H1 (cell line): Measurements from ENCODE around the gene TNS3. TPM values are rescaled to one million over a fixed set of nuclear protein-coding genes. Genes with fewer than 3 reads are reported as not detected.

Source experiments
- CTCF ChIA-PET: fragments of 300-600 bp; sonication (Branson Sonifier 250); formaldehyde crosslinking; loops from one replicate; lab custom pipeline; 2021; ENCODE audit not compliant: partially characterized antibody; lab: Charles Lee
- POLR2A ChIA-PET: fragments of 300-600 bp; sonication (Branson Sonifier 250); formaldehyde crosslinking; loops from one replicate; lab custom pipeline; 2021; ENCODE audit warnings: inconsistent platforms; ENCODE audit not compliant: partially characterized antibody; lab: Charles Lee
- DNase-seq, 2 experiments: peaks; one replicate each; pipeline versions ENCODE4 v3.0.0 to v3.0.0-alpha.2; 2010 to 2022; ENCODE audit warnings: low spot score in 2 of 2, low read depth in 1 of 2, mixed read lengths in 1 of 2
- FAIRE-seq: peaks from 2 replicates; lab custom pipeline; 2011; peaks lifted over from hg19 to GRCh38; lab: Jason Lieb, UNC
- H2AFZ ChIP-seq: 2 replicates; pipeline ENCODE4 v1.8.1; 2012; ENCODE audit warnings: low read length, inconsistent platforms
- H2AK5ac ChIP-seq: 2 replicates; pipeline ENCODE4 v1.6.1; 2013; ENCODE audit warnings: low read depth, low read length
- H2BK120ac ChIP-seq: replicated peaks from 2 replicates; pipeline ENCODE3; 2013; ENCODE audit warnings: low read depth, low read length, inconsistent platforms
- H2BK12ac ChIP-seq: 2 replicates; pipeline ENCODE4 v1.6.1; 2013; ENCODE audit warnings: low read depth, low read length
- H2BK15ac ChIP-seq: 2 replicates; pipeline ENCODE4 v1.6.1; 2013; ENCODE audit warnings: low read length
- H2BK20ac ChIP-seq: 2 replicates; pipeline ENCODE4 v1.6.1; 2013; ENCODE audit warnings: low read length
- H2BK5ac ChIP-seq: 2 replicates; pipeline ENCODE4 v1.6.1; 2013; ENCODE audit warnings: low read depth, low read length
- H3K14ac ChIP-seq: 2 replicates; pipeline ENCODE4 v1.6.1; 2013; ENCODE audit warnings: inconsistent platforms; ENCODE audit not compliant: insufficient read length
- H3K18ac ChIP-seq: 2 replicates; pipeline ENCODE4 v1.6.1; 2013; ENCODE audit warnings: low read length; ENCODE audit errors: extremely low read depth
- H3K23ac ChIP-seq: 2 replicates; pipeline ENCODE4 v1.6.1; 2013; ENCODE audit warnings: inconsistent platforms; ENCODE audit not compliant: insufficient read length
- H3K23me2 ChIP-seq: 2 replicates; pipeline ENCODE4 v1.6.1; 2013; ENCODE audit warnings: low read depth, low read length
- H3K27ac ChIP-seq: 2 replicates; pipeline ENCODE4 v1.6.1; 2011; ENCODE audit warnings: low read depth, low read length, inconsistent platforms
- H3K27me3 ChIP-seq, 4 experiments: replicated peaks in 1 of 4; 1 replicate in 1 of 4; 2 replicates in 3 of 4; pipeline versions ENCODE4 v1.6.1 to v1.8.1; 2011 to 2013; ENCODE audit warnings: low read length in 3 of 4, mild to moderate bottlenecking in 3 of 4, inconsistent platforms in 2 of 4, mixed read lengths in 2 of 4, moderate library complexity in 1 of 4; ENCODE audit not compliant: control insufficient read depth in 3 of 4, insufficient read depth in 3 of 4; ENCODE audit errors: extremely low read depth in 1 of 4
- H3K36me3 ChIP-seq, 4 experiments: 2 replicates each; pipeline versions ENCODE4 v1.6.1 to v1.8.1; 2011 to 2013; ENCODE audit warnings: mild to moderate bottlenecking in 4 of 4, low read length in 3 of 4, moderate library complexity in 2 of 4, control low read depth in 1 of 4, inconsistent platforms in 1 of 4; ENCODE audit not compliant: insufficient read depth in 4 of 4, control insufficient read depth in 2 of 4
- H3K4ac ChIP-seq: replicated peaks from 2 replicates; pipeline ENCODE3; 2013; ENCODE audit warnings: low read length, low read depth, mixed read lengths, inconsistent platforms; ENCODE audit not compliant: insufficient read length
- H3K4me1 ChIP-seq, 4 experiments: replicated peaks in 1 of 4; 1 replicate in 1 of 4; 2 replicates in 3 of 4; pipeline versions ENCODE4 v1.6.1 to v1.8.1; 2011 to 2013; ENCODE audit warnings: low read length in 3 of 4, inconsistent platforms in 2 of 4, mixed read lengths in 1 of 4; ENCODE audit not compliant: insufficient read depth in 4 of 4, control insufficient read depth in 3 of 4
- H3K4me2 ChIP-seq, 2 experiments: 2 replicates each; pipeline versions ENCODE4 v1.6.1 to v1.8.1; 2011 to 2013; ENCODE audit warnings: low read depth in 2 of 2, low read length in 2 of 2, control low read depth in 1 of 2, inconsistent platforms in 1 of 2, mild to moderate bottlenecking in 1 of 2; ENCODE audit not compliant: insufficient read depth in 1 of 2
- H3K4me3 ChIP-seq, 4 experiments: fragments of 200-600, 300-600 bp in 1 of 4; sonication (generic), shearing (Covaris generic), sonication (Bioruptor Twin) in 1 of 4; 2 replicates each; pipeline versions ENCODE4 v1.5.1 to v1.8.1; 2011 to 2016; ENCODE audit warnings: low read length in 4 of 4, low read depth in 3 of 4, control low read depth in 2 of 4, inconsistent platforms in 2 of 4, mild to moderate bottlenecking in 2 of 4, mixed read lengths in 1 of 4, moderate library complexity in 1 of 4; ENCODE audit not compliant: insufficient read depth in 2 of 4; ENCODE audit errors: extremely low read depth in 1 of 4
- H3K56ac ChIP-seq: replicated peaks from 2 replicates; pipeline ENCODE3; 2013; ENCODE audit warnings: low read depth, mild to moderate bottlenecking, mixed read lengths, low read length, inconsistent platforms; ENCODE audit not compliant: insufficient read length
- H3K79me1 ChIP-seq: 2 replicates; pipeline ENCODE4 v1.6.1; 2013; ENCODE audit warnings: low read depth, low read length, control low read depth
- H3K79me2 ChIP-seq, 2 experiments: 2 replicates each; pipeline versions ENCODE4 v1.6.1 to v1.8.1; 2012 to 2013; ENCODE audit warnings: low read length in 2 of 2, mild to moderate bottlenecking in 2 of 2, inconsistent platforms in 1 of 2; ENCODE audit not compliant: insufficient read depth in 2 of 2, control insufficient read depth in 1 of 2
- H3K9ac ChIP-seq, 4 experiments: replicated peaks in 1 of 4; 1 replicate in 1 of 4; 2 replicates in 3 of 4; pipeline versions ENCODE4 v1.6.1 to v1.8.1; 2011 to 2013; ENCODE audit warnings: low read depth in 3 of 4, low read length in 3 of 4, control low read depth in 2 of 4, mild to moderate bottlenecking in 2 of 4, moderate library complexity in 2 of 4, inconsistent platforms in 1 of 4; ENCODE audit errors: extremely low read depth in 1 of 4
- H3K9me3 ChIP-seq, 2 experiments: 2 replicates each; pipeline versions ENCODE4 v1.6.1 to v1.8.1; 2012 to 2013; ENCODE audit warnings: mild to moderate bottlenecking in 2 of 2, moderate library complexity in 2 of 2, control low read depth in 1 of 2, inconsistent platforms in 1 of 2, low read depth in 1 of 2, low read length in 1 of 2, mixed read lengths in 1 of 2; ENCODE audit not compliant: insufficient read depth in 2 of 2
- H4K20me1 ChIP-seq, 2 experiments: replicated peaks in 1 of 2; 2 replicates each; pipeline versions ENCODE3 to v1.8.1; 2011 to 2013; ENCODE audit warnings: inconsistent platforms in 2 of 2, low read length in 2 of 2, mild to moderate bottlenecking in 1 of 2; ENCODE audit not compliant: insufficient read depth in 2 of 2, control insufficient read depth in 1 of 2
- H4K5ac ChIP-seq: 2 replicates; pipeline ENCODE4 v1.6.1; 2013; ENCODE audit warnings: low read length, low read depth, mixed read lengths, inconsistent platforms; ENCODE audit not compliant: insufficient read length
- H4K8ac ChIP-seq: 2 replicates; pipeline ENCODE4 v1.8.0; 2013; ENCODE audit warnings: mild to moderate bottlenecking, moderate library complexity, low read length, inconsistent platforms; ENCODE audit not compliant: insufficient read depth; ENCODE audit errors: extremely low read depth
- H4K91ac ChIP-seq: replicated peaks from 2 replicates; pipeline ENCODE3; 2013; ENCODE audit warnings: low read length, mixed read lengths, inconsistent platforms; ENCODE audit not compliant: insufficient read length
- ATF3 ChIP-seq: IDR thresholded peaks from 2 replicates; pipeline ENCODE4 v1.6.1; 2011; ENCODE audit warnings: low read depth, mild to moderate bottlenecking, low read length; ENCODE audit not compliant: insufficient read depth
- BACH1 ChIP-seq: IDR thresholded peaks from 2 replicates; pipeline ENCODE4 v1.6.1; 2012; ENCODE audit warnings: low read length, improper control_type of control experiment
- CHD1 ChIP-seq: IDR thresholded peaks from 2 replicates; pipeline ENCODE4 v1.6.1; 2012; ENCODE audit warnings: low read depth, low read length, improper control_type of control experiment
- CTCF ChIP-seq, 3 experiments: IDR thresholded peaks; 1 replicate in 2 of 3; 2 replicates in 1 of 3; pipeline versions ENCODE4 v1.5.1 to v1.6.1; 2011; ENCODE audit warnings: low read length in 3 of 3, mild to moderate bottlenecking in 3 of 3, inconsistent platforms in 2 of 3, low read depth in 1 of 3, moderate library complexity in 1 of 3; ENCODE audit not compliant: insufficient read depth in 1 of 3; ENCODE audit errors: control extremely low read depth in 1 of 3
- E2F6 ChIP-seq: IDR thresholded peaks from 2 replicates; pipeline ENCODE4 v1.6.1; 2012; ENCODE audit warnings: inconsistent platforms
- EGR1 ChIP-seq: IDR thresholded peaks from 2 replicates; pipeline ENCODE4 v1.6.1; 2011; ENCODE audit warnings: low read depth, low read length, borderline replicate concordance
- EP300 ChIP-seq, 2 experiments: IDR thresholded peaks; 1 replicate in 1 of 2; 2 replicates in 1 of 2; pipeline ENCODE4 v1.6.1; 2011 to 2012; ENCODE audit warnings: low read depth in 2 of 2, low read length in 2 of 2, mild to moderate bottlenecking in 2 of 2, borderline replicate concordance in 1 of 2, inconsistent platforms in 1 of 2, moderate library complexity in 1 of 2
- JUND ChIP-seq: IDR thresholded peaks from 2 replicates; pipeline ENCODE4 v1.6.1; 2011; ENCODE audit warnings: mild to moderate bottlenecking, improper control_type of control experiment, low read length
- RAD21 ChIP-seq, 2 experiments: IDR thresholded peaks in 1 of 2; conservative IDR thresholded peaks in 1 of 2; 2 replicates each; pipeline ENCODE4 v1.6.1; 2011; ENCODE audit warnings: low read depth in 2 of 2, low read length in 2 of 2, improper control_type of control experiment in 1 of 2, inconsistent platforms in 1 of 2, mild to moderate bottlenecking in 1 of 2, moderate library complexity in 1 of 2
- SIRT6 ChIP-seq: IDR thresholded peaks from one replicate; pipeline ENCODE4 v1.7.1; 2012; ENCODE audit warnings: low read length, inconsistent platforms
- TEAD4 ChIP-seq: IDR thresholded peaks from 2 replicates; pipeline ENCODE4 v1.6.1; 2012; ENCODE audit warnings: low read depth, low read length, inconsistent platforms, mixed read lengths
- polyA plus RNA-seq, 7 experiments: library from polyadenylated mRNA; depleted of rRNA in 3 of 7; stranded (reverse) in 5 of 7; unstranded in 2 of 7; fragments of >200 nt in 5 of 7; fragments of 200-250 nt in 2 of 7; gene quantifications; 1 replicate in 5 of 7; 2 replicates in 1 of 7; 4 replicates in 1 of 7; pipeline versions ENCODE4 v1.2.1 to v1.2.3, GENCODE V29; 2011 to 2013; ENCODE audit warnings: missing spikeins in 2 of 7, mixed read lengths in 2 of 7
- total RNA-seq: library from RNA; stranded (reverse); fragmentation: NEBNext Ultra II Directional; extraction: Animal tissue kit (Norgen Biotek cat#: 25700); gene quantifications from 2 replicates; pipeline ENCODE4 v1.2.1, GENCODE V29; 2021

Gene TNS3
- total and polyA plus RNA-seq, 2 of the 8 experiments (the other 6 are each of a cell fraction or from before 2014, with no cell fraction given) = 11.9 to 24.2 TPM

- H4K8ac ChIP-seq = no peak overlapping the region
- H2AFZ ChIP-seq = no peak overlapping the region
- H3K14ac ChIP-seq = no peak overlapping the region
- ChIA-PET CTCF (interaction anchor here (1.6 kb wide), 1 partner anchor 14 kb away, joined by 5 read pairs; no protein-coding TSS in a partner anchor), POLR2A (no interaction called here)
- no peak overlapping the region for H2BK5ac ChIP-seq
- no peaks in the 10 kb centered on the region for H3K9me3 ChIP-seq
- H3K4ac ChIP-seq = no peak overlapping the region
- H2BK15ac ChIP-seq = no peak overlapping the region
- H3K27me3 ChIP-seq = no peaks in the 10 kb centered on the region
- no peak overlapping the region for H3K9ac ChIP-seq
- H3K27ac ChIP-seq = no peak overlapping the region
- peaks cover 0 to 3% of the 10 kb centered on the region in 2 experiments for H4K20me1 ChIP-seq
- H3K79me1 ChIP-seq = peaks cover 10% of the 10 kb centered on the region; the same call in 1 of the 2 replicates
- no peak overlapping the region for H3K23ac ChIP-seq
- H3K23me2 ChIP-seq = no peaks in the 10 kb centered on the region; the same call in 1 of the 2 replicates
- FAIRE-seq (no peak), DNase-seq (no peak)
- no peak overlapping the region for H3K4me2 ChIP-seq
- H3K4me3 ChIP-seq = no peak overlapping the region
- H3K79me2 ChIP-seq = no peaks in the 10 kb centered on the region; a peak in 1 of 4 replicates
- H3K18ac ChIP-seq = no peak overlapping the region
- no peak overlapping the region for H2BK20ac ChIP-seq
- H3K36me3 ChIP-seq = no peaks in the 10 kb centered on the region
- no peak overlapping the region for H4K5ac ChIP-seq
- H3K4me1 ChIP-seq = no peaks in the 10 kb centered on the region; a peak in 3 of 7 replicates
- no peak overlapping the region for H2BK12ac ChIP-seq
- no peak overlapping the region for H2AK5ac ChIP-seq
- no peak overlapping the region for H4K91ac ChIP-seq
- no peak overlapping the region for H2BK120ac ChIP-seq
- H3K56ac ChIP-seq = no peak overlapping the region
- TF ChIP-seq EGR1 (no peak), E2F6 (no peak), EP300 (IDR thresholded peaks at IDR 0.05; ENCODE audit: borderline replicate concordance in 1 of 2, low read depth in 2 of 2, low read length in 2 of 2) (no peak), TEAD4 (no peak), RAD21 (IDR thresholded peaks at IDR 0.05 in 1 of 2, conservative IDR thresholded peaks at IDR 0.05 in 1 of 2; ENCODE audit: low read depth in 2 of 2, low read length in 2 of 2) (no peak), SIRT6 (no peak), CTCF (IDR thresholded peaks at IDR 0.05; ENCODE audit: control extremely low read depth in 1 of 3, insufficient read depth in 1 of 3, low read depth in 1 of 3, low read length in 3 of 3) (no peak), BACH1 (no peak), ATF3 (no peak), JUND (no peak), CHD1 (no peak)
These were observed 78.6 kb downstream of the TNS3 start for GRCh38 chr7:47503281-47503680.
